Measurements from ENCODE around the gene RASSF9.

Gene RASSF9

GRCh38 chr12:85836197-85837090, at the start of gene RASSF9:
Gene RASSF9 (minus strand): TSS chr12:85836409. CDS start chr12:85836201, 208 bp downstream.
- no peak for DNase-seq

DNA sequence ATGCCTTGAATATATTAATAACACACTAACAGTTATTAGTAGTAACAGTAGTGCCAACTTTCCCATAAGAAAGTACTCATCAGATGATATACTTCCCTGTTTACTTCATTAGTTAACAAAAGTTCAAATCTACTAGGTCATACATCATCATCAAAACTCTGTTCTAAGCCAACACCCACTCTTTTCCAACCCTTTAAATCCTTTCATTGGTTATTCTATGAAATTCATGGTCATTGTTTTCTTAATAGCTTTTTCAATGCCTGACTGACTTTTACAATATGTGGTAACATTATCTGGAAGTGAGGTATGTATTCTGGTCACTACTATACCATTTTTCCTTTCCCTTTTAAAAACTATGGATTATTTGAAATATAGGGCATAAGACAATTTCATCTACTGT, 47.6 kb upstream of the RASSF9 start:
- DNase-seq = no peak

GRCh38 chr12:85877459-85877858, 41.2 kb upstream of the RASSF9 start:
- DNase-seq = no peak

- no peak for DNase-seq
Observed at GRCh38 chr12:85874031-85874461, 37.8 kb upstream of the RASSF9 start, which contains the start of gene NTS. Gene NTS (plus strand): TSS chr12:85874295. CDS start chr12:85874404, 109 bp downstream.

GRCh38 chr12:85872497-85873091, 36.4 kb upstream of the RASSF9 start:
- peak; percentile 11 for DNase-seq

DNA sequence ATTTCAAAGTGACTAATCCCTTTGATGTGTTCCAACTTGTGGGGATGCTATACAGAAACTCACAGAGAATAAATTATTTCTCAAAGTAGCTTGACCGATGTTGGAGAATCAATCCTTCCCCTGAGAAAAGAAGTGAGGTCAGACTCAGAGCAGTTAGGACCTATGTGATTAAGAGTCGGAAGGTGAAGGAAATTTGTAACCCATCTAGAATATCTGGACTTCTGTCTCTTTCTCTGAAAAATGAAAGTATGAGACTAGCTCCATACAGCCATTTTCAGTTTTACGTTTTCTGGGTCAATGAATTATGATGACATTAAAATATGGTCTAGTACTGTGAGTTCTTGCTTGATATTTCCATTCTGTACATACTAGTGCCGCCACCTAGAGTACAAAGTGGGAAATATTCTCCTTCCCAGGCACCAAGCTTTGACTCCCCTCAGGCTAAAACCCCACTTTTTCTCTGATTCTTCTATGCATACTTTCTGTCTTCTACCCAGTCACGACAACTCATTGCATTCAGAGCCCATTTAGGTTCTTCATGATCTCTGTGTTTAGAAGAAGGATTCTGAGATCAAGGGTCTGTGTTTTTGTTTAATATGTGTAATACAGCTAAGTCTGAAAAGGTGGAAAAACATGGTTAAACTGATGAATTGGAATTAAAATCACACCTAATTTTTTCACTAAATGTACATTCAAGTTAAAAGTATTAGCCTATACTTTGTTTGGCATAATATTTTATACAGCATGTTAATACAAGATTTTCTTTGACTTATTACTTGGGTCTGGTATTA, 31.0 kb upstream of the RASSF9 start:
- no peak for DNase-seq

- DNase-seq = no peak
Observed at GRCh38 chr12:85865890-85866289, 29.7 kb upstream of the RASSF9 start.

GRCh38 chr12:85856966-85857365, 20.8 kb upstream of the RASSF9 start:
- no peak for DNase-seq

DNA sequence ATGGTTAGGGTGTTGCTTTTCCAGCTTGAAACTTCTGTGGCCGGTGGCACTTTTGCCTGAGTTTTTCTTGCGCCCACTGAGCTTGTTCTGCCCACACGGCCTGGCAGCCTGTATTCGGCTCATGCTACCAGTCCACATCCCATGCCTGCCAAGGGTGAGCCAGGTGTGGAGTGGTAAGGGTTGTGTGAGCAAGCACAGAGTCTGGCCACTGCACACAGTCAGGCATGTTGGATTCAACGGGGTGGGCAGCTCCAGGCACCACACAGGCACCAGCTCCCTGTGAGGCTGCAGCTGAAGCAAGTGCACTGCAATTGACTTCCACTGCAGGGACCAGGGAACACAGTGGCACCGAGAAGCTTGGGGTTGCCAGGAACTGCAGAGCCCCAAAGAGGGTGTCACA, 19.1 kb upstream of the RASSF9 start:
- DNase-seq = no peak

- DNase-seq = no peak
Observed at GRCh38 chr12:85849344-85849743, 13.1 kb upstream of the RASSF9 start.

- DNase-seq = no peak
Observed at GRCh38 chr12:85843606-85844310, 7.5 kb upstream of the RASSF9 start.

DNA sequence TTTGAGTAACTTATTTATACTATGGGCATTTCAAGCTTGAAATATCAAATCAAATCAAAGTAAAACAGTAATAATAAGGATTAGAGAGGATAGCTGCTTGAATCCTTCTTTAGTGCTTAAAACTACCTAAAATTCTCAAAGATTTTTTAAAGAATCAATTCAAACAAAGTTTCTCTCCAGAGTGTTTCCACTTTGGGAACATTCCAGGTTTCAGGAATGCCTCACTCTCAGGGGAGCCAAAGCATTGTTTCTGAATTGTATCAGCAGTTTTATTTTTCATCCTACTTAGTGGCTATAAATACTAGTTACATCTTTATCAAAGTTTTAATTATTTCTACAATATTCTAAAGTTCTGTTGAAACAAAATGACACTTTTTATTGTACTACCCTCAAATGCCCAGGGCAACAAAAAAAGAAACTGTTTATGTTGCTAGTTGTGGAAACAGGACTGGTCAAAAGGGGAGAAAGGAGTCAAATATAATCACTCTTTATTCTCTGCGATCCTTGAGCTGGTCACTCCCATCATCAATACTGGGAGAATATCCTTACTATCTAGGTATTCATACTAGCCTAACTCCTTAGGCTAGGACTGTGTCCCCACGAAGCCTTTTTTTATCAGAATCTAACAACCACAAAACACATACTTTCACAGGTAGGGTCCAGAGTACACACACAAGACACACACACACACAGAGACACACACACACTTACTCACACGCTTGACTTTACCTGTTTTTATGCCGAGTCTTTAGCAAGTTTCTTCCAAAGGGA, 598 bp downstream of the RASSF9 start:
- DNase-seq = no peak

DNA sequence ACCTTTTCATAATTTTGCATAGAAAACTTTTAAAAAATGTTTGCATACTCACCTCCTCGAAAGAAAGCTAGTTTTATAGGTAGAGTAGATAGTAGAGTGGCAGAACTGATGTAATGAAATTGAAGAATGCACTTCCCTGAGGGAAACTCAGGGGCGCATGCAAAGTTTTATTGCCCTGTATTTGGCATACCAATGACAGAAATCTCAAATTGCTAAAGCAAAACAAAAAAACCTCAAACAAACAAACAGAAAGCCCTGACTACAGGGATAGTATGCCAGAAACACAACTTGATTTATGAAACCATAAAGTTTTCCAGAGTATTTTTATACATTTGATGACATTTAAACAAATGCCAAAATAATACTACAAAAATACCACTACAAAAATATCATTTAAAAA, 1.8 kb downstream of the RASSF9 start:
- no peak for DNase-seq

- no peak for DNase-seq
Observed at GRCh38 chr12:85833579-85833978, 2.6 kb downstream of the RASSF9 start.

DNA sequence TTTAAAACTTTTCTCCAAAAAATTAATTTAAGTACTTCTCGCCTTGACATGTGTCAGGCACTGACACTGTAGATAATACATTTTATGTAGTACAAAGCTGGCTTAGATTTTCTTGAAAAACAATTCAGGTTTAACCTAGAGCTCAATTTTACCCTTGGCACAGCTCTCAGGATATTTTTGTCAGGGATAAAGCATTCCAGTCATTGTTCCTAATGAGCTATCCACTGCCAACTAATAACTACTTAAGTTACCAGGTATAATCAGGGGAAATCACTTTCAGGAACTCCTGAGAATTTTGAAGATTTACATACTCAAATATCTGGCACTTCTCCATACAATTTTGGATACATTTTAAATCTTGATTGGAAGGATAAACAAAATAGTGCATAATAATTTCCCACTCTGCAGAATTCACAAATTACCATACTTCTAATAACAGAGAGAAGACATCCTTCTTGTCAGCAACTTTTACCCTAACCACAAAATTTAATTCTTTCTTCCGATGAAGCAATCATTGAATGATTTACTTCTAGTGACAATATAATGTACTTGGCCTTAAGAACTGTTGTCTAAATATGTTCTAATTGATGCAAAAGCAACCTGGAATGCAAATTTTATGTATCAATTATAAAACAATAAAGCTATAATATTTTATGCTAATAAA, 4.8 kb downstream of the RASSF9 start:
- no peak for DNase-seq

- DNase-seq = no peak
Observed at GRCh38 chr12:85829391-85829790, 6.8 kb downstream of the RASSF9 start.

- no peak for DNase-seq
Observed at GRCh38 chr12:85828576-85828975, 7.6 kb downstream of the RASSF9 start.

GRCh38 chr12:85825746-85826145, 10.5 kb downstream of the RASSF9 start:
- no peak for DNase-seq

- no peak for DNase-seq
Observed at GRCh38 chr12:85823436-85824180, 12.6 kb downstream of the RASSF9 start.

DNA sequence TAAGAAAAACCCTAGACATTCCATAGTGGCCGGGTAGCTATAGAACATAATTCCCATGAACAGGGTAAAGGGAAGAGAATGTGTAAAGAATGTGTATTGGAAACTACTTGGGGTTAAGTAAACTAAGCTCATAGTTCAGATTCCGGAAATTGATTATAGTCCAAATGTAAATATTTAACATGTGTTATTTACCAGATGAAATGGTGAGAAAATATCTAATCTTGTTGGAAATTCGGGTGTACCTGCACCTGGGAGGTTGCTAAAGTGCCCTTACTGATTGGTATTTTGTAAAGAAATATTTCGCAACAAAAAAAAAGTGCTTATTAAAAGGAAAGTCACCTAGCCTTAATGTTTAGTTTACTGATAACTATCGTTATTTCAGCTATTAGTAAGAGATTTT, 14.4 kb downstream of the RASSF9 start:
- no peak for DNase-seq

GRCh38 chr12:85821206-85821605, 15.0 kb downstream of the RASSF9 start:
- no peak for DNase-seq

Data from CD4-positive, alpha-beta T cell treated with Interleukin-12 subunit alpha and Interleukin-12 subunit beta, for 1 hour (primary cell).